ENCODE results near the gene SLC1A4. TPM values are rescaled to one million over a fixed set of nuclear protein-coding genes. Genes with fewer than 3 reads are reported as not detected.
"Not testable (repeated sequence)": the region's sequence is repeated elsewhere in the genome, so short reads cannot be mapped to it uniquely, and the experiment has no call there.

Gene SLC1A4
- total RNA-seq, 2 donors from 2014 or later: 41.6 to 45.3 TPM

DNA sequence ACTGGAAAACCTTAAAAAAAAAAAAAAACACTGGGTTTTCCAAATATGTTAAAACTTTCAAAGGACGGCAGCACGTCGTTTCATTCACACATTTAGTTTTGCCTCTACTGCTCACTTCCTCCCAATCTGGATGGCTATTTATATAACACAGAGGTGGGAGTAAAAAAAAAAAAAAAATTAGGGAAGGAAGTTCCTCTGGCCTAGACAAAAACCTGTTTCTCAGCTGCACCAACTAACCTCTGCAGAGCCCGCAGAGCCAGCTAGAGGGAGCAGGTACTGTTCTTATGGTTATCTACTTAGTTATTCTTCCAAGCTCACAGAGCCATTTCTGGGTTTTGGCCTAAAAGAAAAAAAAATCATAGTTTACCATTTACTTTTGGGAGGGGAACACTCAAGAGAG lies 28.1 kb downstream of the SLC1A4 start:
- H3K4me1 Mint-ChIP-seq (ENCODE audit: low read depth): no peaks in the 10 kb centered on the region
- H3K27me3 Mint-ChIP-seq (ENCODE audit: low read depth): no peaks in the 10 kb centered on the region
- H3K9me3 Mint-ChIP-seq: no peaks in the 10 kb centered on the region
- DNase-seq (no peak), ATAC-seq (replicated peaks in 1 of 2) (no peak)
- no peak overlapping the region for H3K27ac Mint-ChIP-seq
- no peak overlapping the region for H3K4me3 Mint-ChIP-seq
- H3K36me3 Mint-ChIP-seq (ENCODE audit: insufficient read depth in 2 of 2): peaks cover 8 to 33% of the 10 kb centered on the region in 2 donors

DNA sequence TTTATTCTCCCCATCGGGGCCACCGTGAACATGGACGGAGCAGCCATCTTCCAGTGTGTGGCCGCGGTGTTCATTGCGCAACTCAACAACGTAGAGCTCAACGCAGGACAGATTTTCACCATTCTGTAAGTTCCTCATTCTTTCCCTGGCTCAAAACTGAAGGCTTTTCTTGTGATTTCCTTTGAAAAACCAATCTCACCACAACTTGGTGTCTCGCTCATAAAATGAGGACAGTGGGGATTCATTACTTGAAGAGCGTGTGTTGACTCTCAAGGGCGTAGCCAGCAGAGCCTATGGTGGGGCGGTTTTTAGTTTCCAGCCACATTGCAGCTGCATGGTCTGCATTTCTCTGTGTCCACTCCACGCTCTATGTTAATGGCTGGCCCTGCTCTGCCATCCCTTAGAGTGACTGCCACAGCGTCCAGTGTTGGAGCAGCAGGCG lies 29.0 kb downstream of the SLC1A4 start:
- H3K4me3 Mint-ChIP-seq: no peak overlapping the region
- H3K36me3 Mint-ChIP-seq (ENCODE audit: insufficient read depth in 2 of 2): peaks cover 6 to 31% of the 10 kb centered on the region in 2 donors
- H3K4me1 Mint-ChIP-seq (ENCODE audit: low read depth): no peaks in the 10 kb centered on the region
- H3K9me3 Mint-ChIP-seq: no peaks in the 10 kb centered on the region
- H3K27me3 Mint-ChIP-seq (ENCODE audit: low read depth): no peaks in the 10 kb centered on the region
- no peak for DNase-seq
- no peak for ATAC-seq (replicated peaks in 1 of 2)
- no peak overlapping the region for H3K27ac Mint-ChIP-seq

DNA sequence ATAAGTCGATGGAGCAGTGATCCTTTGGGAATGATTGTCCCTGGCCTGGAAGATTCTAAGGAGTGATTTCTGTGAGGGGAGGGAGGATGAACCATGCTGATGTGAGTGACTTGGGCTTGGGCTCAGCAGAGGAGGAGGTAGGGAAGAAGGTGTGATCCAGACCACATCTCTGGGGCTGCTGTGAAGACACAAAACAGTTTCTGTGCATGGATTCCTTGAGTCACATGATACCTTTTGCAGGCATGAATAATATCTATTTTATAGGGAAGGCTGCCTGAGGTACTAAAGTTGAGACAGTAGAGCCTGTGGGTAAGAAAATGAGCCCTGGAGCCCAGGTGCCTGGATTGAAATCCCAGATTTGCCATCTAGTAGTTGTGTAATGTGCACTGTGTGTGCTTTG lies 29.8 kb downstream of the SLC1A4 start:
- Mint-ChIP-seq H3K4me1 (ENCODE audit: low read depth) (no peaks in the 10 kb centered on the region), H3K4me3 (no peak overlapping the region), H3K27me3 (ENCODE audit: low read depth) (no peaks in the 10 kb centered on the region), H3K9me3 (no peaks in the 10 kb centered on the region), H3K36me3 (ENCODE audit: insufficient read depth in 2 of 2) (peaks cover 6 to 29% of the 10 kb centered on the region in 2 donors), H3K27ac (no peak overlapping the region)
- ATAC-seq (replicated peaks in 1 of 2): no peak
- no peak for DNase-seq

DNA sequence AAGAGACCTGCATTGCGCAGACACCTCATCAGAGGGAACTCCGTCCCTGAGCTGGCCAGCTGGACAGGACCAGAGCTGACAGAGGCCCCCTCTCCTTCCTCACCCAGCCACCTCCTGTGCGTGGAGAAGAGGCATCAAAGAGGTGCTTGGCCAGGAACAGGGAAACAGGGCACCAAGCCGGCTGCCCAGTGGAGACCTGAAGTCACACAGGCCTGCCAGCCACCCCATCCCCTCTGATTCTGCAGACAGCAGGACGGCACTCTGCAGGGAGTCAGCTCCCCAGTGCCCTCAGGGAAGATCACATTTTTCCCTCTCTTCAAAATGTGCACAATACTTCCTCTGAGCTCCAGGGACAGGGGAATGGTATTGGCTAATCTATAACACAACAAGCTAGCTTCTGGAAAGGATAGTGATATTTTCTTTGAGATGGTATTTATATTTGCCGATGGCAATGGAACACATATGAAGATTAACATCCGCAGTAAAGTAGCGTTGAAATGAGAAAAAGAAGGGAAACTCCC lies 30.5 kb downstream of the SLC1A4 start:
- Mint-ChIP-seq H3K27me3 (ENCODE audit: low read depth) (no peaks in the 10 kb centered on the region), H3K36me3 (ENCODE audit: insufficient read depth in 2 of 2) (peaks cover 6 to 29% of the 10 kb centered on the region in 2 donors), H3K4me3 (no peak overlapping the region), H3K9me3 (no peaks in the 10 kb centered on the region), H3K4me1 (ENCODE audit: low read depth) (no peaks in the 10 kb centered on the region), H3K27ac (no peak overlapping the region)
- DNase-seq: no peak
- no peak for ATAC-seq (replicated peaks in 1 of 2)

DNA sequence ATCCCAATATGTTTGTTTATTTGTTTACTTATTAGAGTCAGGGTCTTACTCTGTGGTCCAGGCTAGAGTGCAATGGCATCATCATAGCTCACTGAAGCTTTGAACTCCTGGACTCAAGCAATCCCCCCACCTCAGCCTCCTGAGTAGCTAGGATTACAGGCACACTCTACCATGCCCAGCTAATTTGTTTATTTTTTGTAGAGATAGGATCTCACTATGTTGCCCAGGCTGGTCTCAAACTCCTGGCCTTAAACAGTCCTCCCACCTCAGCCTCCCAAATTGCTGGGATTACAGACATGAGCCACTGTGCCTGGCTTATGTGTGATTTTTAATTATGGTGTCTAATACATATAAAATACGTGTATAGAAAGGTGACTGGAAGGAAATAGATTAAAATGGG lies 31.1 kb downstream of the SLC1A4 start:
- not testable (repeated sequence) for DNase-seq; H3K4me1 Mint-ChIP-seq (ENCODE audit: low read depth); H3K27ac Mint-ChIP-seq; H3K4me3 Mint-ChIP-seq; H3K9me3 Mint-ChIP-seq; ATAC-seq (replicated peaks in 1 of 2); H3K27me3 Mint-ChIP-seq (ENCODE audit: low read depth)
- H3K36me3 Mint-ChIP-seq (ENCODE audit: insufficient read depth in 2 of 2): peaks cover 3 to 29% of the 10 kb centered on the region in 2 donors

DNA sequence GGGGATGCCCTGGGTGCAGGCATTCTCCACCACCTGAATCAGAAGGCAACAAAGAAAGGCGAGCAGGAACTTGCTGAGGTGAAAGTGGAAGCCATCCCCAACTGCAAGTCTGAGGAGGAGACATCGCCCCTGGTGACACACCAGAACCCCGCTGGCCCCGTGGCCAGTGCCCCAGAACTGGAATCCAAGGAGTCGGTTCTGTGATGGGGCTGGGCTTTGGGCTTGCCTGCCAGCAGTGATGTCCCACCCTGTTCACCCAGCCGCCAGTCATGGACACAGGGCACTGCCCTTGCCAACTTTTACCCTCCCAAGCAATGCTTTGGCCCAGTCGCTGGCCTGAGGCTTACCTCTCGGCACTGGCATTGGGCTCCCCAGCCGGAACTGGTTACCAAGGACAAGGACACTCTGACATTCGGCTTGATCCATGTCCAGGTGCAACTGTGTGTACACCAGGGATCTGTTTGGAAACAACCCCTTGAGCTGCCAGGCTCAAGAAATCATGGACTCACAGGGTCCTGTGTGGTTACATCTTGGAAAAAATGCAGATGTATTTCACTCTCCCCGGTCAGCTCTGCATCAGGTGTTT lies 31.8 kb downstream of the SLC1A4 start:
- Mint-ChIP-seq H3K27me3 (ENCODE audit: low read depth) (no peaks in the 10 kb centered on the region), H3K4me3 (no peak overlapping the region), H3K4me1 (ENCODE audit: low read depth) (peaks cover 5% of the 10 kb centered on the region), H3K36me3 (ENCODE audit: insufficient read depth in 2 of 2) (peaks cover 3 to 29% of the 10 kb centered on the region in 2 donors), H3K27ac (no peak overlapping the region), H3K9me3 (no peaks in the 10 kb centered on the region)
- no peak for ATAC-seq (replicated peaks in 1 of 2)
- DNase-seq: no peak

DNA sequence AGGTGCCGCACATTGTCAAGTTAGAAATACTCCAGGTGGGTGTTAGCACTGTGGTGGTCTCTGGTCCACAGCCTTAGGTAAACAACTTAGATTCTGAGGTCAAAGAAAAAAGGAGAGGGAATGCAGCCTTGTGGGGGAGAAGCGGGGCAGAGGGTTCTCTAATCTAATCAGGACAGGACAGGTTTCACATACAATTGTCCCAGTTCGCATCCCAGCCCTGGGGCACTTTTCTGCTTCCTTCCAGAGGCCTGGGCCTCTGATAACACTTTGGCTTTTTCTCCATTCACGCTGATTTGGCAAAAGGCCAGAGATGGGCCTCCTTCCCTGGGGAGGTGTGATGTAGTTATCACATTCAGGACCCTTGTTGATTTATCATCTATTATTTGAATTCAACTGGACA lies 32.5 kb downstream of the SLC1A4 start:
- DNase-seq (no peak), ATAC-seq (replicated peaks in 1 of 2) (no peak)
- H3K9me3 Mint-ChIP-seq: no peaks in the 10 kb centered on the region
- no peak overlapping the region for H3K27ac Mint-ChIP-seq
- peaks cover 2 to 25% of the 10 kb centered on the region in 2 donors for H3K36me3 Mint-ChIP-seq (ENCODE audit: insufficient read depth in 2 of 2)
- no peaks in the 10 kb centered on the region for H3K27me3 Mint-ChIP-seq (ENCODE audit: low read depth)
- no peak overlapping the region for H3K4me3 Mint-ChIP-seq
- H3K4me1 Mint-ChIP-seq (ENCODE audit: low read depth): peaks cover 5% of the 10 kb centered on the region

DNA sequence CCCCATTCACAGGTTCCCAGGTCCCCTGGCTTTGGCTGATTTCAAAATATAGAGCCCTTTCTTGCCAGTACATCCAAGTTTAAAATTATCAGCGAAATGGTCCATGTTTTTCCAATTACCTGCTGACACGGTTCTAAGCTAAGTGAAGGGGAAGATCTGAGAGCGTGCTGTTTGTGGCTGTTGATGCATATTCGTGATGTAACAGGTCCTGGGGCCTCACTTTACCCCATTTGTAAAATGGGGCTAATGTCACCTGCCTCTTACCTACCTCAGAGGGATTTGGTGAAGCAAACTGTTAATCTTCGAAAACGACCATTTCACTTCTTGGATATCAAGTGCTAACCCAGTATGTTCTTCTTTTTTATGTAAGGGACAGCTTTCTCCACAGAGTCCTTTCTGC lies 33.0 kb downstream of the SLC1A4 start:
- no peak overlapping the region for H3K27ac Mint-ChIP-seq
- H3K9me3 Mint-ChIP-seq: no peaks in the 10 kb centered on the region
- DNase-seq: no peak
- H3K4me1 Mint-ChIP-seq (ENCODE audit: low read depth): peaks cover 5% of the 10 kb centered on the region
- peaks cover 2 to 22% of the 10 kb centered on the region in 2 donors for H3K36me3 Mint-ChIP-seq (ENCODE audit: insufficient read depth in 2 of 2)
- ATAC-seq (replicated peaks in 1 of 2): no peak
- H3K4me3 Mint-ChIP-seq: no peak overlapping the region
- H3K27me3 Mint-ChIP-seq (ENCODE audit: low read depth): no peaks in the 10 kb centered on the region

DNA sequence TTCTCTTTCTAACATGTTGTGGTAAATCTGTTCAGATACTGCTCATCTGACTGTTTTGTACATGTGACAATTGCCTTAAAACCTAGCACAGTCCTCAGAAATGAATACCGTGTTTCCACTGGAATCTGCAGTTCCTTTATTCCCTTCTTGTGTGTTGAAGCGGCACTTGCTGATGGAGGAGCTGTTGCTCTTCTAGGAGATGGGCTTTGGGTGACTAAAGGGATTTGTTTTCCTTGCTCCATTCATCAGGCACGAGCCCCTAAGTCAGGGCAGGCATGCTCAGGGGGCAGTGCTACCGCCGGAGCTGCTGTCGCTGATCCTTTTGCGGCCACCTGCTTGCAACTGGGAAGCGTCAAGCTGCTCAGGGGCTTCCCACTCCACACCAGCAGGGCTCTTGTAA lies 34.5 kb downstream of the SLC1A4 start:
- no peak for DNase-seq
- Mint-ChIP-seq H3K27me3 (ENCODE audit: low read depth) (no peaks in the 10 kb centered on the region), H3K4me3 (no peak overlapping the region), H3K27ac (no peak overlapping the region), H3K9me3 (no peaks in the 10 kb centered on the region), H3K36me3 (ENCODE audit: insufficient read depth in 2 of 2) (peaks cover 0 to 8% of the 10 kb centered on the region in 2 donors), H3K4me1 (ENCODE audit: low read depth) (peaks cover 5% of the 10 kb centered on the region)
- no peak for ATAC-seq (replicated peaks in 1 of 2)

DNA sequence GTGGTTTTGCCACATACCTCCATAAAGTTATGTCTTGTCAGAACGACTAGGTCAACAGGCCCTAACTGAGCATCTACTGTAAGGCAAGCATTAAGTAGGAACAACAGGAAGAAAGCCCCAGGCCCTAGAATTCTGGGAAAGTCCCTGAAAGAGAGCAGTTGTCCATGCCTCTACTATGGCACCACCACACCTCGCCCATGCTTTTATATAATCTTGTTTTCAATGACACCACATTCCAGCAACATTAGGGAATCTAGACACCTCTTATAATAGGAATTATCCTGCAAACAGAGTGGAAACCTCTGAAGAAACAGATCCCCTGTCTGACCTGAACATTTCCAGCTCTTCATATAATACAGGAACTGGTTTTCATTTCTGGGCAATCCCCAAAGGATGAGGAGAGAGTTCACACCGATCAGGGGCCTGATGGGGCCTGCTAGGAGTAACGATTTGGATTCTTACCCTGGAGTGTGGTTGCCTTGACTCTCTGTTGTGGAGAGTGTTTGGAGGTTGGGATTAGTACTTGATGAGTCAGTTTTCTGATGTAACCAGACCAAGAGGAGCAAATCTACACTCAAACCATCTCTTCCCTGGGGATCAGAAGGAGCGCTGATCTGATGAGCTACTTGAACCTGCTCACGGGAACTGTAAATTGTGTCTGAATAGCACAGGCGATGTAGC lies 35.1 kb downstream of the SLC1A4 start:
- no peaks in the 10 kb centered on the region for H3K9me3 Mint-ChIP-seq
- no peak overlapping the region for H3K27ac Mint-ChIP-seq
- no peak for ATAC-seq (replicated peaks in 1 of 2)
- H3K36me3 Mint-ChIP-seq (ENCODE audit: insufficient read depth in 2 of 2): peaks cover 0 to 2% of the 10 kb centered on the region in 2 donors
- DNase-seq: no peak
- H3K4me3 Mint-ChIP-seq: no peak overlapping the region
- no peaks in the 10 kb centered on the region for H3K27me3 Mint-ChIP-seq (ENCODE audit: low read depth)
- H3K4me1 Mint-ChIP-seq (ENCODE audit: low read depth): peaks cover 5% of the 10 kb centered on the region

DNA sequence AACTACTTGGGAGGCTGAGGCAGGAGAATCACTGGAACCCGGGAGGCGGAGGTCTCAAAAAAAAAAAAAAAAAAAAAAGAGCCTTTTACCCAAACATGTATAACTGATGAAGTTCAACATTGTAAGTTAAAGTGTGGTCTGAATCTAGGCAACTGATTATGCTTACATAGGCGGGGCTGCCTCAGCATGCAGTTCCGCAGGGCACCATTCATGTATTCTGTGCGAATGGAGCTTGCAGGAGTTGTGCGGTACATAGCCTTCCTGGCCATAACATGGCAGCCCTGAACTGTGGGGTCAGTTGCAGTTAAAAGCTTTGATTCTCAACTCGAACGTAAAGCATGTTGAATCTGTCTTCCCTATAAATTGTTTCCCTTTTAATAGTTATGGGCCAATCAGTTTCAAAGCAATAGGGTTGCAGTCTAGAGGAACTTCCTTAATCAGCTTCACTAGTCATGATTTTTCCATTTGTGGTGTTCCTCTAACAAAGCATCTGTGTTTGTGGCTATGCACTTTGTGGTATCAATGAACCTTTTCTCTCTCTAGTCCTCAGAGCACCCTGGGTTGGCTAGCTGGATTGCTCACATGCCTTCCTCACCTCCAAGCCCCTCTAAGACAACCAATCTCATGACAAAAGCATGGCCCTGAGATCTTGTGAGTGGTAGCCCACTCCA lies 36.4 kb downstream of the SLC1A4 start:
- DNase-seq (no peak), ATAC-seq (replicated peaks in 1 of 2) (no peak)
- Mint-ChIP-seq H3K9me3 (no peaks in the 10 kb centered on the region), H3K4me1 (ENCODE audit: low read depth) (peaks cover 8% of the 10 kb centered on the region), H3K27me3 (ENCODE audit: low read depth) (no peaks in the 10 kb centered on the region), H3K4me3 (no peak overlapping the region), H3K36me3 (ENCODE audit: insufficient read depth in 2 of 2) (peaks cover 0 to 2% of the 10 kb centered on the region in 2 donors), H3K27ac (no peak overlapping the region)

DNA sequence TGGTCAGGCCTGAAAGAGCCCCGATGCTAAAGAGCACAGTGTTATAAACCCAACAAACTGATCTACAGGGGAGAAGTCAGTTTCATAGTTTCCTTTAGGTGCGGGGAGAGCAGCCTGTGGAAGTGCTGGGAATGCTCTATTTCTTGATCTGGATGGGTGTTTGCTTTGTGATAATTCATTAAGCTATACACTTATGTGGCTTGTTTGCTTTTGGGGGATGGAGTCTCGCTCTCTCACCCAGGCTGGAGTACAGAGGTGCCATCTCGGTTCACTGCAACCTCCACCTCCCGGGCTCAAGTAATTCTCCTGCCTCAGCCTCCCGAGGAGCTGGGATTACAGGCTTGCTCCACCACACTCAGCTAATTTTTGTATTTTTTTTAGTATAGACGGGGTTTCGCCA lies 37.0 kb downstream of the SLC1A4 start:
- Mint-ChIP-seq H3K36me3 (ENCODE audit: insufficient read depth in 2 of 2) (peaks cover 0 to 2% of the 10 kb centered on the region in 2 donors), H3K27me3 (ENCODE audit: low read depth) (no peaks in the 10 kb centered on the region), H3K27ac (no peak overlapping the region), H3K9me3 (no peaks in the 10 kb centered on the region), H3K4me3 (no peak overlapping the region), H3K4me1 (ENCODE audit: low read depth) (peaks cover 14% of the 10 kb centered on the region)
- DNase-seq: no peak
- ATAC-seq (replicated peaks in 1 of 2): no peak

DNA sequence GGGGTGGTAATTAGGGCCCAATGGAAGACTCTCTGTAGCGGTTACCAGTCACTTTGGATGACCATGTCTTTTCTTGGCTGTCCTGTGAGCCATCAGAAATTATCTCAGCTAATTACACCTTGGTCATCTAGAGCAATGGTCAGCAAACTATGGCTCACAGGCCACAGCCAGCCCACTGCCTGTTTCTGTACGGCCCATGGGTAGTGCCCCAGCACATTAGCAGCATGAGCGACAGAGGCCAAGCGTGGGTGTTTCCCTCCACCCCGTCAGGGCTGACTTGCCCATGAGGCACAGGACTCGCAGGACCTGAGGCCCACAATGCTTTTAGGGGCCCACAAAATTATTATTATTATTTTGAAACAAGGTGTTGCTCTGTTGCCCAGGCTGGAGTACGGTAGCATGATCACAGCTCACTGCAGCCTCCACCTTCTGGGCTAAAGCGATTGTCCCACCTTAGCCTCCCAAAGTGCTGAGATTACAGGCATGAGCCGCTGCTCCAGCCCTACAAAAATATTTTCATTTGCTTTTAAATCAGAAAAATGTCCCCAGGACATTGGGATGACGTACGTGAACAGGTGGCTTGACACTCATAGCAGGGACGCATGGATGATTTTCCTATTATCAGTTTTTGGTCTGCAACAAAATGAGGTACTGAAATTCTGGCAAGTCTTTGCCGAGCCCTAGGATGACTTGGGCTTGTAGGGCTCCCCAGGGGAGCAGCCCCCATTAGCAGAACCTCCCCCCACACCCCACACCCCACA lies 37.7 kb downstream of the SLC1A4 start:
- Mint-ChIP-seq H3K4me3 (no peak overlapping the region), H3K9me3 (no peaks in the 10 kb centered on the region), H3K27me3 (ENCODE audit: low read depth) (no peaks in the 10 kb centered on the region), H3K4me1 (ENCODE audit: low read depth) (peaks cover 21% of the 10 kb centered on the region), H3K27ac (no peak overlapping the region), H3K36me3 (ENCODE audit: insufficient read depth in 2 of 2) (peaks cover 0 to 2% of the 10 kb centered on the region in 2 donors)
- ATAC-seq (replicated peaks in 1 of 2): no peak
- DNase-seq: no peak
